Nephron progenitor cell (in vitro differentiated cells): Measurements from ENCODE around the gene ZNF619.
A peak's percentile ranks its signal among the peaks of the same experiment; 100 is the strongest.

Experiments
- DNase-seq: peaks from one replicate; pipeline ENCODE4 v3.0.0; 2021
- H3K27ac Mint-ChIP-seq: 2 replicates; pipeline ENCODE4 v1.8.0; 2021; ENCODE audit warnings: mild to moderate bottlenecking, moderate library complexity, mixed read lengths
- H3K27me3 Mint-ChIP-seq: 2 replicates; pipeline ENCODE4 v1.8.0; 2021; ENCODE audit warnings: mild to moderate bottlenecking, low read depth, mixed read lengths; ENCODE audit not compliant: poor library complexity
- H3K36me3 Mint-ChIP-seq: 2 replicates; pipeline ENCODE4 v1.8.0; 2021; ENCODE audit warnings: low read depth, mixed read lengths
- H3K4me1 Mint-ChIP-seq: 2 replicates; pipeline ENCODE4 v1.8.0; 2021; ENCODE audit warnings: mixed read lengths
- H3K4me3 Mint-ChIP-seq: 2 replicates; pipeline ENCODE4 v1.8.0; 2021; ENCODE audit warnings: mild to moderate bottlenecking, moderate library complexity, mixed read lengths
- H3K9me3 Mint-ChIP-seq: 2 replicates; pipeline ENCODE4 v1.8.0; 2021; ENCODE audit warnings: mild to moderate bottlenecking, moderate library complexity, mixed read lengths
- CTCF ChIP-seq: fragments of 200-600 bp; sonication (generic); IDR thresholded peaks from 2 replicates; pipeline ENCODE4 v1.5.0; 2021; ENCODE audit warnings: antibody characterized with exemption

Gene ZNF619

GRCh38 chr3:40450438-40450837 lies 26.5 kb upstream of the ZNF619 start:
- Mint-ChIP-seq H3K4me1 (peaks cover 33% of the 10 kb centered on the region), H3K27me3 (peaks cover 2% of the 10 kb centered on the region), H3K27ac (no peak overlapping the region), H3K4me3 (no peak overlapping the region), H3K9me3 (no peaks in the 10 kb centered on the region), H3K36me3 (no peaks in the 10 kb centered on the region)
- DNase-seq, result no peak
- TF ChIP-seq CTCF, result no peak

GRCh38 chr3:40451551-40451950 lies 25.4 kb upstream of the ZNF619 start:
- H3K4me1 Mint-ChIP-seq, result peaks cover 32% of the 10 kb centered on the region
- H3K27me3 Mint-ChIP-seq, result peaks cover 5% of the 10 kb centered on the region
- H3K9me3 Mint-ChIP-seq, result no peaks in the 10 kb centered on the region
- no peak overlapping the region for H3K27ac Mint-ChIP-seq
- H3K36me3 Mint-ChIP-seq, result no peaks in the 10 kb centered on the region
- peak overlapping the region; percentile 93 for H3K4me3 Mint-ChIP-seq
- no peak for DNase-seq
- TF ChIP-seq CTCF, result no peak

GRCh38 chr3:40452057-40452456 lies 24.9 kb upstream of the ZNF619 start:
- no peak overlapping the region for H3K27ac Mint-ChIP-seq
- peaks cover 6% of the 10 kb centered on the region for H3K27me3 Mint-ChIP-seq
- TF ChIP-seq CTCF, result no peak
- H3K4me3 Mint-ChIP-seq, result peak overlapping the region; percentile 93
- H3K4me1 Mint-ChIP-seq, result peaks cover 36% of the 10 kb centered on the region
- H3K9me3 Mint-ChIP-seq, result no peaks in the 10 kb centered on the region
- no peaks in the 10 kb centered on the region for H3K36me3 Mint-ChIP-seq
- DNase-seq, result no peak

GRCh38 chr3:40452562-40452875 lies 24.4 kb upstream of the ZNF619 start:
- H3K4me3 Mint-ChIP-seq, result peak overlapping the region; percentile 93
- H3K36me3 Mint-ChIP-seq, result no peaks in the 10 kb centered on the region
- H3K27me3 Mint-ChIP-seq, result peaks cover 9% of the 10 kb centered on the region
- H3K9me3 Mint-ChIP-seq, result no peaks in the 10 kb centered on the region
- TF ChIP-seq CTCF, result no peak
- peaks cover 38% of the 10 kb centered on the region for H3K4me1 Mint-ChIP-seq
- no peak for DNase-seq
- H3K27ac Mint-ChIP-seq, result peak overlapping the region; percentile 98

GRCh38 chr3:40452876-40453730 lies 23.8 kb upstream of the ZNF619 start:
- Mint-ChIP-seq H3K27me3 (peaks cover 10% of the 10 kb centered on the region), H3K36me3 (peaks cover 5% of the 10 kb centered on the region), H3K9me3 (no peaks in the 10 kb centered on the region), H3K27ac (peak overlapping the region; percentile 99), H3K4me1 (peaks cover 44% of the 10 kb centered on the region), H3K4me3 (peak overlapping the region; percentile 93)
- TF ChIP-seq CTCF, result no peak
- DNase-seq, result peak; percentile 95

- Mint-ChIP-seq H3K36me3 (peaks cover 13% of the 10 kb centered on the region), H3K9me3 (no peaks in the 10 kb centered on the region), H3K4me1 (peaks cover 52% of the 10 kb centered on the region), H3K4me3 (peak overlapping the region; percentile 93), H3K27me3 (peaks cover 10% of the 10 kb centered on the region), H3K27ac (no peak overlapping the region)
- DNase-seq, result no peak
- no peak for TF ChIP-seq CTCF
These were observed 23.0 kb upstream of the ZNF619 start for GRCh38 chr3:40453933-40454332.
